Thyroid gland (tissue), 4 donors: ENCODE results near the gene MUC3A.

Source experiments
- CTCF ChIP-seq, 6 experiments: fragments of 200-600 bp in 3 of 6; fragments of 450-650 bp in 3 of 6; sonication (generic) in 3 of 6; IDR thresholded peaks; one replicate each; pipeline ENCODE4 v1.5.1; 2016 to 2019; ENCODE audit warnings: antibody characterized with exemption in 6 of 6, mild to moderate bottlenecking in 2 of 6, inconsistent platforms in 1 of 6, moderate library complexity in 1 of 6
- POLR2A ChIP-seq, 2 donors: fragments of 450-650 bp; IDR thresholded peaks; one replicate each; pipeline ENCODE4 v1.6.1; 2017; ENCODE audit warnings: antibody characterized with exemption in 2 of 2, mild to moderate bottlenecking in 2 of 2, moderate library complexity in 1 of 2

- TF ChIP-seq CTCF (IDR thresholded peaks at IDR 0.05) (no peak), POLR2A (IDR thresholded peaks at IDR 0.05) (no peak)
These were observed 63.6 kb downstream of the MUC3A start for GRCh38 chr7:101012931-101013330.
